CD14-positive monocyte (primary cell): Measurements from ENCODE around the gene OXCT1. TPM values are rescaled to one million over a fixed set of nuclear protein-coding genes. Genes with fewer than 3 reads are reported as not detected.
"Not testable (repeated sequence)": the region's sequence is repeated elsewhere in the genome, so short reads cannot be mapped to it uniquely, and the experiment has no call there.

Experiments used
- DNase-seq, 3 donors: peaks; one replicate each; pipeline ENCODE4 v3.0.0-alpha.2; 2011 to 2022
- H2AFZ ChIP-seq: 2 replicates; pipeline ENCODE4 v1.6.0; 2012; ENCODE audit warnings: mild to moderate bottlenecking, low read depth, low read length, inconsistent platforms; ENCODE audit not compliant: insufficient read depth, poor library complexity, severe bottlenecking
- H3K27ac ChIP-seq, 2 donors: 1 replicate in 1 of 2; 2 replicates in 1 of 2; pipeline ENCODE4 v1.5.1; 2012 to 2013; ENCODE audit warnings: low read length in 2 of 2, control low read depth in 1 of 2, inconsistent platforms in 1 of 2, low read depth in 1 of 2, mild to moderate bottlenecking in 1 of 2
- H3K27me3 ChIP-seq, 2 donors: one replicate each; pipeline versions ENCODE4 v1.6.0 to v1.6.1; 2011 to 2013; ENCODE audit warnings: low read length in 2 of 2; ENCODE audit not compliant: control insufficient read depth in 2 of 2, insufficient read depth in 2 of 2
- H3K36me3 ChIP-seq, 2 donors: replicated peaks in 1 of 2; 1 replicate in 1 of 2; 2 replicates in 1 of 2; pipeline versions ENCODE4 v1.5.1 to v1.6.1; 2012 to 2013; ENCODE audit warnings: low read length in 2 of 2, control low read depth in 1 of 2, inconsistent platforms in 1 of 2, mild to moderate bottlenecking in 1 of 2; ENCODE audit not compliant: insufficient read depth in 2 of 2, control insufficient read depth in 1 of 2
- H3K4me1 ChIP-seq, 2 donors: 1 replicate in 1 of 2; 2 replicates in 1 of 2; pipeline versions ENCODE4 v1.5.1 to v1.6.1; 2012 to 2013; ENCODE audit warnings: low read length in 2 of 2, control low read depth in 1 of 2, inconsistent platforms in 1 of 2, mild to moderate bottlenecking in 1 of 2, moderate library complexity in 1 of 2; ENCODE audit not compliant: insufficient read depth in 2 of 2, control insufficient read depth in 1 of 2
- H3K4me2 ChIP-seq: replicated peaks from 2 replicates; pipeline ENCODE3; 2012; ENCODE audit warnings: low read length, moderate library complexity, mild to moderate bottlenecking; ENCODE audit not compliant: poor library complexity, severe bottlenecking; ENCODE audit errors: extremely low read depth
- H3K4me3 ChIP-seq, 3 experiments: fragments of 200-600 bp in 1 of 3; sonication (generic) in 1 of 3; replicated peaks in 1 of 3; 1 replicate in 2 of 3; 2 replicates in 1 of 3; pipeline ENCODE4 v1.5.1; 2011 to 2013; ENCODE audit warnings: low read length in 3 of 3, mild to moderate bottlenecking in 3 of 3, control low read depth in 2 of 3, low read depth in 2 of 3, inconsistent platforms in 1 of 3, moderate library complexity in 1 of 3
- H3K79me2 ChIP-seq: 2 replicates; pipeline ENCODE4 v1.6.0; 2012; ENCODE audit warnings: mild to moderate bottlenecking, control low read depth, inconsistent platforms, low read length, moderate library complexity; ENCODE audit not compliant: insufficient read depth
- H3K9ac ChIP-seq: 2 replicates; pipeline ENCODE4 v1.6.0; 2017; ENCODE audit warnings: low read length, mild to moderate bottlenecking; ENCODE audit not compliant: insufficient read depth, poor library complexity, severe bottlenecking
- H3K9me3 ChIP-seq, 2 donors: replicated peaks in 1 of 2; 1 replicate in 1 of 2; 2 replicates in 1 of 2; pipeline versions ENCODE4 v1.5.1 to v1.6.1; 2012 to 2013; ENCODE audit warnings: low read length in 2 of 2, control low read depth in 1 of 2; ENCODE audit not compliant: control insufficient read depth in 1 of 2, insufficient read depth in 1 of 2
- H4K20me1 ChIP-seq: 2 replicates; pipeline ENCODE4 v1.6.0; 2012; ENCODE audit warnings: mild to moderate bottlenecking, low read length, control low read depth, moderate library complexity; ENCODE audit not compliant: insufficient read depth
- H3K27ac Mint-ChIP-seq, 7 donors: one replicate each; pipeline ENCODE4 v1.8.0; 2020; ENCODE audit warnings: mild to moderate bottlenecking in 7 of 7, mixed read lengths in 7 of 7, moderate library complexity in 6 of 7, inconsistent platforms in 2 of 7
- H3K27me3 Mint-ChIP-seq, 3 donors: one replicate each; pipeline ENCODE4 v1.8.0; 2021 to 2022; ENCODE audit warnings: low read depth in 3 of 3, mild to moderate bottlenecking in 3 of 3, mixed read lengths in 3 of 3, moderate library complexity in 3 of 3, inconsistent platforms in 1 of 3
- H3K36me3 Mint-ChIP-seq, 2 donors: one replicate each; pipeline ENCODE4 v1.8.0; 2020; ENCODE audit warnings: mixed read lengths in 2 of 2, inconsistent platforms in 1 of 2, mild to moderate bottlenecking in 1 of 2
- H3K4me1 Mint-ChIP-seq: one replicate; pipeline ENCODE4 v1.8.0; 2020; ENCODE audit warnings: mild to moderate bottlenecking, mixed read lengths
- H3K4me3 Mint-ChIP-seq, 2 donors: one replicate each; pipeline ENCODE4 v1.8.0; 2020; ENCODE audit warnings: mild to moderate bottlenecking in 2 of 2, mixed read lengths in 2 of 2, moderate library complexity in 1 of 2
- H3K9me3 Mint-ChIP-seq, 7 donors: one replicate each; pipeline ENCODE4 v1.8.0; 2020 to 2022; ENCODE audit warnings: mixed read lengths in 7 of 7, mild to moderate bottlenecking in 6 of 7, moderate library complexity in 6 of 7, inconsistent platforms in 2 of 7
- CTCF ChIP-seq: fragments of 200-600 bp; IDR thresholded peaks from one replicate; pipeline ENCODE4 v1.8.0; 2022; ENCODE audit warnings: antibody characterized with exemption, mild to moderate bottlenecking
- WGBS: methylation state at CpG from one replicate; pipeline ENCODE4 v1.1.5; 2013; ENCODE audit warnings: missing lambda C conversion rate; ENCODE audit not compliant: insufficient coverage; 5-methylcytosine and 5-hydroxymethylcytosine counted together
- intact Hi-C, 2 donors: fragments of 100-400 bp; cut with micrococcal nuclease; formaldehyde crosslinking; loops; one replicate each; pipeline versions ENCODE4 v1.15.0 to v1.15.1; 2023
- polyA plus RNA-seq, 3 donors: library from polyadenylated mRNA; depleted of rRNA in 1 of 3; unstranded in 2 of 3; stranded (reverse) in 1 of 3; fragments of 300-500 nt in 2 of 3; fragments of >200 nt in 1 of 3; fragmentation: Illumina TruSeq in 2 of 3; gene quantifications; 1 replicate in 2 of 3; 2 replicates in 1 of 3; pipeline ENCODE4 v1.2.3, GENCODE V29; 2012 to 2021

Gene OXCT1
- polyA plus RNA-seq, 3 donors: 1.3 to 3.4 (median 1.9) TPM

- H3K4me3 Mint-ChIP-seq: no peak overlapping the region
- no peak overlapping the region for H3K27ac ChIP-seq
- H2AFZ ChIP-seq: no peak overlapping the region
- no peaks in the 10 kb centered on the region for H3K27me3 ChIP-seq
- H3K79me2 ChIP-seq: no peaks in the 10 kb centered on the region
- DNase-seq: no peak
- intact Hi-C loops: no loop called here
- H3K27ac Mint-ChIP-seq: no peak overlapping the region
- H3K4me1 Mint-ChIP-seq: no peaks in the 10 kb centered on the region
- TF ChIP-seq CTCF: no peak
- no peaks in the 10 kb centered on the region for H3K4me1 ChIP-seq
- H3K9ac ChIP-seq: no peak overlapping the region
- peaks cover 30 to 37% of the 10 kb centered on the region in 2 donors for H3K36me3 Mint-ChIP-seq
- H3K4me3 ChIP-seq: no peak overlapping the region
- H3K4me2 ChIP-seq: no peak overlapping the region
- H3K27me3 Mint-ChIP-seq: no peaks in the 10 kb centered on the region
- H3K9me3 ChIP-seq: no peaks in the 10 kb centered on the region
- no peaks in the 10 kb centered on the region for H4K20me1 ChIP-seq
- H3K36me3 ChIP-seq: peaks cover 0 to 19% of the 10 kb centered on the region in 2 donors
- peaks cover 0 to 7% (median 3%) of the 10 kb centered on the region in 7 donors for H3K9me3 Mint-ChIP-seq
These were observed 135.0 kb downstream of the OXCT1 start for GRCh38 chr5:41735213-41735612.

GRCh38 chr5:41729381-41729780, 140.8 kb downstream of the OXCT1 start:
- DNase-seq, H3K27ac ChIP-seq, H3K27ac Mint-ChIP-seq, H3K4me1 ChIP-seq, intact Hi-C loops, H3K36me3 ChIP-seq, H3K9me3 Mint-ChIP-seq, H3K4me1 Mint-ChIP-seq, H3K4me3 ChIP-seq, H4K20me1 ChIP-seq, H3K79me2 ChIP-seq, H2AFZ ChIP-seq, H3K9me3 ChIP-seq, H3K27me3 Mint-ChIP-seq, H3K4me2 ChIP-seq, H3K36me3 Mint-ChIP-seq, H3K27me3 ChIP-seq, H3K4me3 Mint-ChIP-seq, H3K9ac ChIP-seq: not testable (repeated sequence)
- no CpG with 5 or more reads among the region's 5 CpGs for WGBS
